HG02852 (cell line): Measurements from ENCODE around the gene PDCD2L.
"Not testable (repeated sequence)": the region's sequence is repeated elsewhere in the genome, so short reads cannot be mapped to it uniquely, and the experiment has no call there.

Experiments
- ATAC-seq: cut with Tn5 transposase; IDR thresholded peaks from one replicate; pipeline ENCODE4 v1.9.1; 2021; ENCODE audit warnings: mild to moderate bottlenecking, moderate library complexity; ENCODE audit not compliant: unreplicated experiment

Gene PDCD2L

GRCh38 chr19:34409189-34410164 lies 5.3 kb downstream of the PDCD2L start:
- ATAC-seq = no peak

- ATAC-seq = no peak
Observed at GRCh38 chr19:34411216-34411615, 7.0 kb downstream of the PDCD2L start.

GRCh38 chr19:34416021-34416545 lies 11.9 kb downstream of the PDCD2L start:
- no peak for ATAC-seq

- ATAC-seq = no peak
Observed at GRCh38 chr19:34418300-34418699, 14.1 kb downstream of the PDCD2L start.

- ATAC-seq = no peak
Observed at GRCh38 chr19:34426096-34426661, 22.0 kb downstream of the PDCD2L start.

GRCh38 chr19:34428549-34429285 lies 24.5 kb downstream of the PDCD2L start:
- peak; percentile 48 for ATAC-seq

- no peak for ATAC-seq
Observed at GRCh38 chr19:34429553-34429952, 25.4 kb downstream of the PDCD2L start.

GRCh38 chr19:34430738-34431625 lies 26.8 kb downstream of the PDCD2L start:
- ATAC-seq = peak; percentile 42

GRCh38 chr19:34431681-34432402 lies 27.6 kb downstream of the PDCD2L start:
- ATAC-seq = no peak

GRCh38 chr19:34432797-34433196 lies 28.6 kb downstream of the PDCD2L start:
- ATAC-seq = no peak

- no peak for ATAC-seq
Observed at GRCh38 chr19:34436716-34437115, 32.5 kb downstream of the PDCD2L start.

- no peak for ATAC-seq
Observed at GRCh38 chr19:34448191-34448590, 44.0 kb downstream of the PDCD2L start.

GRCh38 chr19:34452723-34453122 lies 48.5 kb downstream of the PDCD2L start:
- no peak for ATAC-seq

- no peak for ATAC-seq
Observed at GRCh38 chr19:34454091-34454490, 49.9 kb downstream of the PDCD2L start.

- ATAC-seq = no peak
Observed at GRCh38 chr19:34454685-34455084, 50.5 kb downstream of the PDCD2L start.

- ATAC-seq = not testable (repeated sequence)
Observed at GRCh38 chr19:34455783-34456480, 51.7 kb downstream of the PDCD2L start.

- ATAC-seq = no peak
Observed at GRCh38 chr19:34457446-34457845, 53.2 kb downstream of the PDCD2L start.

- ATAC-seq = no peak
Observed at GRCh38 chr19:34458677-34459076, 54.5 kb downstream of the PDCD2L start.

GRCh38 chr19:34459614-34460013 lies 55.4 kb downstream of the PDCD2L start:
- ATAC-seq = no peak
